ENCODE results near the gene TTC21B.

The TTC21B gene

DNA sequence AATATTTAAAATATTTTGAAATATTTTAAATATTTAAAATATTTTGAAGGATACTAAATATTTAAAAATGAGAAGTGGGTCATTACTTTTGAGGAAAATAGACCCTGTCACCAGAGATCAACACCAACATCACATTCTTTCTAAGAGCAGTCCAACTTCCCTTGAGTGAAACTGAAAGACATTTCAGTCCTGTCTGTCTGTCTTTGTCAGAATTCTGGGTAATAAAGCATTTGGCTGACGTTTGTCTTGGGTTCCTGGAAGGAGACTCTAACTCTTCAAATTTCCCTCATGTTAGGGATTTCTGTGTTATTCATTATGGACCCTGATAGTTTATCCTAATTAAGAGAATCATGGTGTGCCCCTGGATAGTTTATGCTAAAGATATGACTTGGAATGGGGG is 32.8 kb downstream of the TTC21B start:
- DNase-seq, result no peak

DNA sequence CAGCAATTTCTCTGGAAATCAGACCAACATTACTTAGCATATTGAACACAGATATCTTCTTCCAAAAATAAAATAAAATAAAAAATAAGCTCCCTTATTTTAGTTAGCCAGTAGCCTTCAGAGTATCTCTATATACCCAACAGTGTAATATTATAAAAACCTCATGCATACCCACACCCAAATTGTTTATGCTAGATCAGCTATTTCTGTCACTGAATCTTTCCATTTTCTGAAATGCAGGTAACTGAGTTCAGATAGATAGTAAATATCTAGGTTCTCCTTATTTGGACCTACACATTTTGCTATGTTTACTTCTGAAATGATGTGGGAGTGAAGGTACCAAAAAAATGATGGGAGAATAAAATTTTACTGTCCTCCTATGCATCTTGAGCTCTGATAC is 39.9 kb downstream of the TTC21B start:
- no peak for DNase-seq

DNA sequence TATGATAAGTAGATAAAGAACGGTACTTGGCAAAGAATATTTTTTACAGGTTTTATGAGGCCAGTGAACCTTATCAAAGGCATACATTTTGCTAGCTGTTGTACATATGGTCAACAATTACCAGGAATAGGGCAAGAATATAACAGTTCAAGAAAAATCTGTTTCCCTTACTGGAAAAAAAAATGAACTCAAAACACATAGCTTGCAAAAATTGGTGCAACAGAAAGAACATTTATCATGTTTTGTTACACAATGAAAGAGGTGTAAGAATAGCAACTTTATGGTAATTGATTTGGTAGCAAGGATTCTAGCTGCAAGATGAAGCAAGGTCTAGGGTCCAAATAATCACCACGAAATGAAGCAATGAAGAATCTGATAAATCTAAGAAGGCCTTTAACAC is 41.6 kb downstream of the TTC21B start:
- no peak for DNase-seq

DNA sequence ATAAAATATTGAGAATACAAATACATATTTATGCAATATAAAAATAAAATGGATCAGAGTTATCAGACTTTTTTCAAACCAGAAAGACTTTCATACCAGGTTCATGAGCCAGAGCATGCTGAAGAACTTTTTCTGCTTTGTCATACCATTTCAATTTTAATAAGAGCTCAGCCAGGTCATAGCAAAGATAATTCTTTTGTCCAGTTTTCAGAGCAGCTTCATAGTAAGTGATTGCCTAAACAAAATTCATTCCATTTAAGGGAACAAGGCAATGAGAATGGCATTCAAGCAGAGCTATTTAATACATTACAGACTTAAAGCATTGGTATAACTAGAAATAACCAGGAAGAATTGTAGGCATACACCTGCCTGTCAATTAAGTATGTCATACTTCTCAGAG is 42.3 kb downstream of the TTC21B start:
- no peak for DNase-seq

DNA sequence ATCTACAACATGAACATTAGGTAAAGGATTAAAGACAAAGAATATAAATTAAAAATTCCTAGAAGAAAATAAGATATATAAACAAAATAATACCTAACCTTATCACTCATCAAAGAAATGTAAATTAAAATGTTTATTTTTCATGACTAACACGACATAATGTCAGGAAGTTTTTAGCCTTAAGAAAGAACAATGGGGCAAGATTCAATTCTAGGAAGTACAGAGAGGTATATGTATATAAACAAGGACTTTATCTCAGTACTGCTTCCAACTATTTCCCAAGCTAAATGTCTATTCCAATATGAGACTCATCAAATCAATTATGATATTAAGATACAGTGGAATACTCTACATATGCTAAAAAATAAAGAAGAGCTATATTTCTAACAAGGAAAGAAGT is 44.1 kb downstream of the TTC21B start:
- DNase-seq, result no peak

GRCh38 chr2:165905854-165906253 is 47.7 kb downstream of the TTC21B start:
- no peak for DNase-seq

DNA sequence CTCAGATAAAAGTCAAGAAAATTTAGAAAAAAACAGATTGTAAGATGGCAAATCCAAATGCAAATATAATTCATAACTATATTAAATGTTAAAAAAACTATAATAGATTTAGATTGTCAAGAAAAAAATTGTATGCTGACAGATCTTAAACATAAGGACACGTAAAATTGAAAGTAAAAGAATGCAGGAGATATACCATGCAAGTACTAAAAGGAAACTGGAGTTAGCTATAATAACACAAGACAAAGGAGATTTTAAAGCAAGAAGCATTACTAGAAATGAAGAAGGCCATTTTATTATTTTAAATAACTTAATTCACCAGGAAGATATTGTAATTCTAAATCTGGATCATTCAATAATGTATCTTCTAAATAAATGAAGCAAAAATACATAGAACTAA is 48.3 kb downstream of the TTC21B start:
- DNase-seq, result no peak

- DNase-seq, result no peak
These were observed 49.1 kb downstream of the TTC21B start for GRCh38 chr2:165904432-165904831.

DNA sequence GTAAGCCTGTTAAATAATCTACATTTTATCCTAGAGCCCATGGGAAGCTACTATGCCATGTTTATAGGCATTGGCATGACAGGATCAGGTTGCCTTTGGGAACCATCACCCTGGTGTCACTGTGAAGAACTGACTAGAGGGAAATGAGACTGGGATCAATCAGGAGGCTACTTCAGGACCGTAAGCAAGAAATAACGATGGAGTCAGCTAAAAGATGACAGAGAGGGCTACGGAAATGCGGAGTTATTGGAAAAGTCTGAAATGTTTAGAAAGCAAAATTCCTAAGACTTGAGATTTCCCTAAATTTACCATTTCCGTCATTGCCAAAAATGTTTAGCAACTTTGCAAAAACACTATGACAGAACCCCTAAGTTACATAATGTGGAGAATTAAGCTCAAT is 50.2 kb downstream of the TTC21B start:
- DNase-seq, result no peak

- no peak for DNase-seq
These were observed 50.6 kb downstream of the TTC21B start for GRCh38 chr2:165902934-165903333.

GRCh38 chr2:165901620-165902298 is 51.8 kb downstream of the TTC21B start:
- no peak for DNase-seq

GRCh38 chr2:165899311-165899710 is 54.3 kb downstream of the TTC21B start:
- no peak for DNase-seq

- no peak for DNase-seq
These were observed 55.2 kb downstream of the TTC21B start for GRCh38 chr2:165898381-165898780.

- no peak for DNase-seq
These were observed 55.9 kb downstream of the TTC21B start for GRCh38 chr2:165897726-165898125.

- no peak for DNase-seq
These were observed 56.5 kb downstream of the TTC21B start for GRCh38 chr2:165897074-165897473.

DNA sequence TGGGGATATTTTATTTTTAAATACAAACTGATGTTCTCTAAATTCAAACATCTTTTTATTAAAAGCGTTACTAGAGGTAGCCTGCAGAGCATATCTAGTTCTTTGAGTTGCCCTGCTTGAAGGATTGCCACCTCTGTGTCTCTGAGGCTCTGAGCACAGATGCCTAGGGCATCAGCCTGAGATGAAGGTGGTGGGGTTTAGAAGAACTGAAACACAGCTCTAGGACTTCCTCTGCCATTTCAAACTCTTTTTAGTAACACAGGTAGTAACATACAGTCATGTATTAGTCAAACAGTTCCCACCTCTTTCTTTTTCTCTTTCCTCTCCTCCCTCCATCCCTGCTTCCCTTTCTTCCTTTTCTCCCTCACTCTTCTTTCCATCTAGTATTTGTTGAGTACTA is 57.6 kb downstream of the TTC21B start:
- DNase-seq, result no peak

- DNase-seq, result no peak
These were observed 60.0 kb downstream of the TTC21B start for GRCh38 chr2:165893556-165893955.

- DNase-seq, result no peak
These were observed 61.0 kb downstream of the TTC21B start for GRCh38 chr2:165892526-165892925.

- DNase-seq, result no peak
These were observed 61.6 kb downstream of the TTC21B start for GRCh38 chr2:165891943-165892342.

DNA sequence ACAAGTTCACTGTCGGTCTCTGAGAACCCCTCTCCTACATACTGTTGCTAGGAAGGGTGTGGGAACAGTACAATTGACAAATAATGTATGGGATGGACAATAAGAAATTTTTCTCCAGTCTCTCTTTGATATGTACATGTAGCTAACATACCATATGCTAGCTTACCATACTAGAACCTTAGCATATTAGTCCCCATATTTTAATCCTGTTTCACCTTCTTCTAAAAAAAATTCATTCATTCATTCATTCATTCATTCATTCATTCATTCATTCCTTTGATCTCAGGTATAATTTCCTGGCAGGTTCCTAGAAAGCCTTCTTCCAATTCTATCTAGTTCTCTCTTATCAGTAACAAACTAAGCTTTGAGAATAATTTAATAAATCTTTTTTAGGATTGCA is 62.2 kb downstream of the TTC21B start:
- no peak for DNase-seq

DNA sequence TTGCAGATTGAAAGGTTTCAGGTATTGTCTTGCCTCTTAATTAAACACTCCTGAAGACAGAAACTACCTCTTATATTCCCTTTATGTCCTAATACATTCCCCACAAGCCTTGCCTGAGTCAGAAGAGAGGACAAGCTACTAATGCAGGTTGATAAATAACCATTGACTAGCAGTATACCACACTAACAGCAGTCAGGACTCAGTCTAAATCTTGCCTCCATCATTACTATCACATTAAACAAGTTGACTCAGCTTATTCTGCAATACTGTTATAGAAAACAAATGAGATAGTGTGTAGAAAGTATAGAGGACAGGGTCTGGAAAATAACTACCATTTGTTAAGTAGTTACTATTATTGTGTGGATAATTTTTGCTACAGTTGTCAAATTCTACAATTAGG is 63.8 kb downstream of the TTC21B start:
- no peak for DNase-seq

GRCh38 chr2:165889158-165889557 is 64.4 kb downstream of the TTC21B start:
- DNase-seq, result no peak

GRCh38 chr2:165888171-165888570 is 65.4 kb downstream of the TTC21B start:
- no peak for DNase-seq

DNA sequence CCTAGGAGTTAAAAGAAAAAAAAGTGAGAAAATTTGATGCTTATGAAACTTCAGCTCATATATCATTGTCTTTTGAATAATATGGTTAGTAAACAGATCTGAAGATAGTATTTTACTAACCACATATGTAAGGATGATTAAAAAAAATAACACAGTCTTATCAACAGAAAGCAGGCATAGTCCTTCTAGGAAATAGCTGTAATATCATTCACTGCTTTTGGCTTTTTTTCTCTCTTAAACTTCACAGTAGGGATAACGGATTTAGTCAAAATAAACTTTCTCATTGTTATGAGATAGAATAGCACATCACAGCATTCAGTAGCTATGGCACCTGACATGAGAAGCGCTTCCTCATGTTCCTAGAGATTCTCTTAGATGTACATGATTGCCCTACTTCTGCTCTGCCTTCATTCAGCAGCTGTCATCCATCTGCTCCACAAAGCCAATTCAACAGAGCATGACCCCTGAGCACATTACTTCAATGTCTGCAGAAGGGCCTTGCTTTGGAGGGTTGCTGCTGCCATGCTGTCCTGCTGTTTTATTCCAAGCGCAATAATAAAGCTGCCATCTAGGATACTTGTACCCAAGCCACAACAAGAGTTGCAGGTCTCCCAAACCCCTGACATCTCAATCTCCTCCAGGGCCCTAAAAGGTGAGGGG is 67.0 kb downstream of the TTC21B start:
- DNase-seq, result no peak
